Measurements from ENCODE around the gene SOX13. TPM values are rescaled to one million over a fixed set of nuclear protein-coding genes. Genes with fewer than 3 reads are reported as not detected.

The SOX13 gene
- total and polyA plus RNA-seq, 10 of the 15 experiments (the other 5 are each of a cell fraction or from before 2014, with no cell fraction given) = 0.04 to 0.31 (median 0.11) TPM; not detected in 7

DNA sequence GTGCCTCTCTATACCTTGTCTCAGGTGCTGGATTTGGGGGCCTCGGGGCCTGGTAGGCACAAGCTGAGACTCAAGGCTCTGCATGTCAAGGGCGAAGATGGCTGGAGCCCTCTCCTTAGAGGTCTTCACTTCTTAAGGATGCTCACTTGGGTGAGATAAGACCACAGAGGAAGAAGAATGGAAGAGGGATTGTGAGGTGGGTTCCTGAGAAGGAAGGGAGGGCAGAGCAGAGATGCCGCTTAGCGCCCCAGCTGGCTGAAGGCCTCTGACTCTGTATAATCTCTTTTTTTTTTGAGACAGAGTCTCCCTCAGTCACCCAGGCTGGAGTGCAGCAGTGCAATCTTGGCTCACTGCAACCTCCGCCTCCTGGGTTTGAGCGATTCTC, 32.2 kb downstream of the SOX13 start:
- H3K79me2 ChIP-seq (ENCODE audit: control insufficient read depth, insufficient read depth, low read length) = no peaks in the 10 kb centered on the region
- ATAC-seq (no peak; the same call in 2 of the 3 replicates), FAIRE-seq (no peak), DNase-seq (ENCODE audit: low read depth, low spot score) (no peak)
- ChIA-PET RAD21 (ENCODE audit: unreplicated experiment) (no interaction called here), CTCF (no interaction called here), POLR2A (interaction anchor here (1.5 kb wide), 1 partner anchor 26 kb away, joined by 3 read pairs; no protein-coding TSS in a partner anchor), SMC1A (ENCODE audit: uncharacterized antibody, unreplicated experiment) (interaction anchor here (1.1 kb wide), 1 partner anchor 29 kb away, joined by 3 read pairs; no protein-coding TSS in a partner anchor)
- intact Hi-C loops (cut with micrococcal nuclease; ENCODE audit: unreplicated experiment) = no loop called here
- no peak overlapping the region for H3K9ac ChIP-seq (ENCODE audit: control insufficient read depth, insufficient read depth, low read length)
- no peak overlapping the region for H3K27ac ChIP-seq (ENCODE audit: control insufficient read depth, insufficient read depth)
- H3K4me2 ChIP-seq (ENCODE audit: control insufficient read depth, insufficient read depth) = no peak overlapping the region
- H3K4me1 ChIP-seq (ENCODE audit: control insufficient read depth, insufficient read depth, low read length) = peaks cover 3% of the 10 kb centered on the region; the same call in 1 of the 2 replicates
- no peak overlapping the region for H2AFZ ChIP-seq (ENCODE audit: control insufficient read depth, low read depth, low read length)
- BruUV-seq (replicated peaks) = no TSS peak
- no peak overlapping the region for H3K4me3 ChIP-seq
- H3K27me3 ChIP-seq (replicated peaks in 1 of 2; ENCODE audit: control insufficient read depth in 2 of 2, insufficient read depth in 2 of 2, low read length in 1 of 2) = no peaks in the 10 kb centered on the region
- H4K20me1 ChIP-seq (ENCODE audit: control insufficient read depth, insufficient read depth) = no peaks in the 10 kb centered on the region
- in situ Hi-C loops (cut with MboI) = no loop called here
- H3K36me3 ChIP-seq (ENCODE audit: control insufficient read depth in 2 of 2, insufficient read depth in 2 of 2, low read length in 1 of 2) = no peaks in the 10 kb centered on the region
- 61% methylated on average over 6 of the region's 6 CpGs for WGBS (ENCODE audit: insufficient coverage, insufficient replicate concordance, low lambda C conversion rate, missing lambda C conversion rate)
- H3K9me3 ChIP-seq (replicated peaks; ENCODE audit: control insufficient read depth, insufficient read depth, low read length) = no peaks in the 10 kb centered on the region
- TF ChIP-seq BCLAF1 (IDR thresholded peaks at IDR 0.05) = no peak
- TF ChIP-seq, protein P1, sequence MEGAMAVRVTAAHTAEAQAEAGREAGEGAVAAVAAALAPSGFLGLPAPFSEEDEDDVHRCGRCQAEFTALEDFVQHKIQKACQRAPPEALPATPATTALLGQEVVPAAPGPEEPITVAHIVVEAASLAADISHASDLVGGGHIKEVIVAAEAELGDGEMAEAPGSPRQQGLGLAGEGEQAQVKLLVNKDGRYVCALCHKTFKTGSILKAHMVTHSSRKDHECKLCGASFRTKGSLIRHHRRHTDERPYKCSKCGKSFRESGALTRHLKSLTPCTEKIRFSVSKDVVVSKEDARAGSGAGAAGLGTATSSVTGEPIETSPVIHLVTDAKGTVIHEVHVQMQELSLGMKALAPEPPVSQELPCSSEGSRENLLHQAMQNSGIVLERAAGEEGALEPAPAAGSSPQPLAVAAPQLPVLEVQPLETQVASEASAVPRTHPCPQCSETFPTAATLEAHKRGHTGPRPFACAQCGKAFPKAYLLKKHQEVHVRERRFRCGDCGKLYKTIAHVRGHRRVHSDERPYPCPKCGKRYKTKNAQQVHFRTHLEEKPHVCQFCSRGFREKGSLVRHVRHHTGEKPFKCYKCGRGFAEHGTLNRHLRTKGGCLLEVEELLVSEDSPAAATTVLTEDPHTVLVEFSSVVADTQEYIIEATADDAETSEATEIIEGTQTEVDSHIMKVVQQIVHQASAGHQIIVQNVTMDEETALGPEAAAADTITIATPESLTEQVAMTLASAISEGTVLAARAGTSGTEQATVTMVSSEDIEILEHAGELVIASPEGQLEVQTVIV (IDR thresholded peaks at IDR 0.05; ENCODE audit: borderline replicate concordance, partially characterized antibody) = no peak
- TF ChIP-seq, protein P2, sequence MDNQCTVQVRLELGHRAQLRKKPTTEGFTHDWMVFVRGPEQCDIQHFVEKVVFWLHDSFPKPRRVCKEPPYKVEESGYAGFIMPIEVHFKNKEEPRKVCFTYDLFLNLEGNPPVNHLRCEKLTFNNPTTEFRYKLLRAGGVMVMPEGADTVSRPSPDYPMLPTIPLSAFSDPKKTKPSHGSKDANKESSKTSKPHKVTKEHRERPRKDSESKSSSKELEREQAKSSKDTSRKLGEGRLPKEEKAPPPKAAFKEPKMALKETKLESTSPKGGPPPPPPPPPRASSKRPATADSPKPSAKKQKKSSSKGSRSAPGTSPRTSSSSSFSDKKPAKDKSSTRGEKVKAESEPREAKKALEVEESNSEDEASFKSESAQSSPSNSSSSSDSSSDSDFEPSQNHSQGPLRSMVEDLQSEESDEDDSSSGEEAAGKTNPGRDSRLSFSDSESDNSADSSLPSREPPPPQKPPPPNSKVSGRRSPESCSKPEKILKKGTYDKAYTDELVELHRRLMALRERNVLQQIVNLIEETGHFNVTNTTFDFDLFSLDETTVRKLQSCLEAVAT (IDR thresholded peaks at IDR 0.05) = no peak
- no peak for TF ChIP-seq KLF5 (IDR thresholded peaks at IDR 0.05; ENCODE audit: partially characterized antibody)
- TF ChIP-seq CEBPZ (IDR thresholded peaks at IDR 0.05; ENCODE audit: low read depth, low read length) = no peak
- no peak for TF ChIP-seq NKRF (conservative IDR thresholded peaks at IDR 0.05)
- TF ChIP-seq NR2C2 (IDR thresholded peaks at IDR 0.05; ENCODE audit: borderline replicate concordance, control insufficient read depth, insufficient read length, low read depth) = no peak
- no peak for TF ChIP-seq TBL1XR1 (IDR thresholded peaks at IDR 0.05; ENCODE audit: low read depth, low read length)
- TF ChIP-seq NBN (IDR thresholded peaks at IDR 0.05) = no peak
- TF ChIP-seq SREBF1 (IDR thresholded peaks at IDR 0.05; ENCODE audit: low read length) = no peak
- no peak for TF ChIP-seq NR2C1 (IDR thresholded peaks at IDR 0.05)
- TF ChIP-seq SRF (IDR thresholded peaks at IDR 0.05; ENCODE audit: low read depth in 2 of 2, low read length in 2 of 2) = no peak
